B cell (primary cell): Measurements from ENCODE around the gene HSPBAP1. TPM values are rescaled to one million over a fixed set of nuclear protein-coding genes. Genes with fewer than 3 reads are reported as not detected.

Source experiments
- ATAC-seq: fragments of 200-7000 bp; cut with Tn5 transposase; one replicate; pipeline ENCODE4 v1.10.0; 2021; ENCODE audit warnings: low read depth, mild to moderate bottlenecking, moderate number of reproducible peaks, moderate library complexity
- CTCF ChIA-PET: fragments of 350-600 bp; sonication (Branson Sonifier 250); formaldehyde crosslinking; loops from one replicate; lab custom pipeline; 2021; ENCODE audit warnings: antibody characterized with exemption, inconsistent platforms; lab: Charles Lee
- POLR2A ChIA-PET: fragments of 350-600 bp; sonication (Branson Sonifier 250); formaldehyde crosslinking; loops from one replicate; lab custom pipeline; 2021; ENCODE audit warnings: antibody characterized with exemption; lab: Charles Lee
- DNase-seq: peaks from one replicate; pipeline ENCODE4 v3.0.0; 2013
- H2AFZ ChIP-seq: 2 replicates; pipeline ENCODE4 v1.6.1; 2012; ENCODE audit warnings: mild to moderate bottlenecking, low read depth, low read length; ENCODE audit not compliant: insufficient read depth, poor library complexity, severe bottlenecking
- H3K27ac ChIP-seq, 2 donors: 1 replicate in 1 of 2; 2 replicates in 1 of 2; pipeline ENCODE4 v1.5.1; 2012 to 2013; ENCODE audit warnings: low read length in 2 of 2, mild to moderate bottlenecking in 2 of 2, moderate library complexity in 1 of 2
- H3K27me3 ChIP-seq, 4 experiments: fragments of 200-600 bp in 1 of 4; sonication (generic) in 1 of 4; replicated peaks in 1 of 4; 1 replicate in 2 of 4; 2 replicates in 2 of 4; pipeline versions ENCODE4 v1.6.1 to v1.7.0; 2013 to 2016; ENCODE audit warnings: low read length in 3 of 4, mild to moderate bottlenecking in 2 of 4, mixed read lengths in 1 of 4, moderate library complexity in 1 of 4; ENCODE audit not compliant: insufficient read depth in 4 of 4, control insufficient read depth in 3 of 4; ENCODE audit errors: control extremely low read depth in 1 of 4
- H3K36me3 ChIP-seq, 2 experiments: replicated peaks in 1 of 2; 1 replicate in 1 of 2; 2 replicates in 1 of 2; pipeline versions ENCODE4 v1.6.1 to v1.7.1; 2013; ENCODE audit warnings: low read length in 1 of 2; ENCODE audit not compliant: insufficient read depth in 2 of 2, control insufficient read depth in 1 of 2; ENCODE audit errors: control extremely low read depth in 1 of 2, extremely low read depth in 1 of 2
- H3K4me1 ChIP-seq, 2 donors: fragments of 200-600 bp in 1 of 2; sonication (generic) in 1 of 2; 1 replicate in 1 of 2; 2 replicates in 1 of 2; pipeline versions ENCODE4 v1.5.1 to v1.6.1; 2013 to 2017; ENCODE audit warnings: low read length in 2 of 2; ENCODE audit not compliant: control insufficient read depth in 2 of 2, insufficient read depth in 2 of 2
- H3K4me2 ChIP-seq: replicated peaks from 2 replicates; pipeline ENCODE3; 2012; ENCODE audit warnings: mild to moderate bottlenecking, low read depth, low read length; ENCODE audit not compliant: poor library complexity, severe bottlenecking
- H3K4me3 ChIP-seq, 5 experiments: fragments of 200-600 bp in 1 of 5; sonication (generic) in 1 of 5; 1 replicate in 3 of 5; 2 replicates in 2 of 5; pipeline versions ENCODE4 v1.5.1 to v1.7.0; 2011 to 2016; ENCODE audit warnings: low read length in 4 of 5, mild to moderate bottlenecking in 4 of 5, low read depth in 2 of 5, control low read depth in 1 of 5, moderate library complexity in 1 of 5; ENCODE audit not compliant: insufficient read depth in 1 of 5; ENCODE audit errors: control extremely low read depth in 1 of 5, extremely low read depth in 1 of 5
- H3K79me2 ChIP-seq: fragments of 200-600 bp; sonication (generic); one replicate; pipeline ENCODE4 v1.6.0; 2016; ENCODE audit warnings: low read length; ENCODE audit not compliant: control insufficient read depth, insufficient read depth
- H3K9ac ChIP-seq: fragments of 200-600 bp; sonication (generic); 2 replicates; pipeline ENCODE4 v1.6.1; 2017; ENCODE audit warnings: mild to moderate bottlenecking, low read length, moderate library complexity
- H3K9me3 ChIP-seq, 3 donors: one replicate each; pipeline versions ENCODE4 v1.6.1 to v1.7.1; 2013; ENCODE audit warnings: low read length in 2 of 3; ENCODE audit not compliant: control insufficient read depth in 2 of 3, insufficient read depth in 1 of 3; ENCODE audit errors: control extremely low read depth in 1 of 3
- H4K20me1 ChIP-seq: 2 replicates; pipeline ENCODE4 v1.6.0; 2012; ENCODE audit warnings: mild to moderate bottlenecking, low read length; ENCODE audit not compliant: insufficient read depth, control insufficient read depth, poor library complexity, severe bottlenecking
- H3K27ac Mint-ChIP-seq: one replicate; pipeline ENCODE4 v1.8.0; 2021; ENCODE audit warnings: mixed read lengths
- H3K27me3 Mint-ChIP-seq: one replicate; pipeline ENCODE4 v1.8.0; 2021; ENCODE audit warnings: mixed read lengths
- H3K4me1 Mint-ChIP-seq: one replicate; pipeline ENCODE4 v1.8.0; 2021; ENCODE audit warnings: mixed read lengths
- H3K4me3 Mint-ChIP-seq: one replicate; pipeline ENCODE4 v1.8.0; 2021; ENCODE audit warnings: mixed read lengths
- H3K9me3 Mint-ChIP-seq: one replicate; pipeline ENCODE4 v1.8.0; 2022; ENCODE audit warnings: mixed read lengths; ENCODE audit not compliant: insufficient read depth
- CTCF ChIP-seq: fragments of 200-600 bp; IDR thresholded peaks from one replicate; pipeline ENCODE4 v1.8.0; 2022; ENCODE audit warnings: antibody characterized with exemption, mild to moderate bottlenecking
- EZH2 ChIP-seq: IDR thresholded peaks from 2 replicates; pipeline ENCODE4 v1.6.1; 2012; ENCODE audit warnings: borderline replicate concordance, low read depth, mild to moderate bottlenecking, moderate library complexity, low read length; ENCODE audit not compliant: insufficient read depth, poor library complexity, severe bottlenecking
- WGBS: methylation state at CpG from one replicate; pipeline ENCODE4 v1.1.5; 2013; ENCODE audit warnings: missing lambda C conversion rate; ENCODE audit not compliant: insufficient coverage; 5-methylcytosine and 5-hydroxymethylcytosine counted together
- intact Hi-C: fragments of 100-400 bp; cut with micrococcal nuclease; formaldehyde crosslinking; loops from one replicate; pipeline ENCODE4 v1.10.0; 2022
- polyA plus RNA-seq: library from polyadenylated mRNA; depleted of rRNA; stranded (reverse); fragments of >200 nt; gene quantifications from 2 replicates; pipeline ENCODE4 v1.2.3, GENCODE V29; 2012
- total RNA-seq, 2 donors: library from RNA; stranded (reverse); fragments of 120-200 nt in 1 of 2; gene quantifications; 1 replicate in 1 of 2; 2 replicates in 1 of 2; pipeline versions ENCODE4 v1.2.3 to v1.2.4, GENCODE V29; 2013 to 2022

Gene HSPBAP1
- total and polyA plus RNA-seq, 2 donors (not counting 1 experiment from before 2014, with no cell fraction given) = 23.0 to 49.6 TPM

GRCh38 chr3:122803977-122804376 is 10.3 kb upstream of the HSPBAP1 start:
- CTCF ChIA-PET = no interaction called here
- Histone ChIP-seq H3K9ac (no peak overlapping the region), H3K79me2 (peaks cover 12% of the 10 kb centered on the region), H4K20me1 (peaks cover 5% of the 10 kb centered on the region), H3K9me3 (no peaks in the 10 kb centered on the region), H3K27me3 (no peaks in the 10 kb centered on the region), H3K4me2 (no peak overlapping the region), H3K36me3 (peaks cover 0 to 6% of the 10 kb centered on the region in 2 experiments), H3K27ac (no peak overlapping the region), H2AFZ (no peak overlapping the region), H3K4me1 (no peaks in the 10 kb centered on the region), H3K4me3 (no peak overlapping the region)
- POLR2A ChIA-PET = no interaction called here
- TF ChIP-seq EZH2 (no peak), CTCF (no peak)
- Mint-ChIP-seq H3K9me3 (no peaks in the 10 kb centered on the region), H3K27ac (no peak overlapping the region), H3K4me3 (no peak overlapping the region), H3K27me3 (no peaks in the 10 kb centered on the region), H3K4me1 (peaks cover 4% of the 10 kb centered on the region)
- intact Hi-C loops = no loop called here
- WGBS = 80% methylated on average over 2 of the region's 2 CpGs
- DNase-seq (no peak), ATAC-seq (no peak)

GRCh38 chr3:122802323-122802722 is 8.7 kb upstream of the HSPBAP1 start:
- no peak overlapping the region for H3K27ac Mint-ChIP-seq
- Histone ChIP-seq H3K27me3 (no peaks in the 10 kb centered on the region), H3K9ac (no peak overlapping the region), H3K79me2 (peaks cover 21% of the 10 kb centered on the region), H3K4me3 (no peak overlapping the region), H3K27ac (no peak overlapping the region), H3K9me3 (no peaks in the 10 kb centered on the region), H4K20me1 (peaks cover 5% of the 10 kb centered on the region), H3K4me1 (no peaks in the 10 kb centered on the region), H2AFZ (no peak overlapping the region), H3K36me3 (no peaks in the 10 kb centered on the region), H3K4me2 (no peak overlapping the region)
- ChIA-PET POLR2A (no interaction called here), CTCF (no interaction called here)
- TF ChIP-seq EZH2 (no peak), CTCF (no peak)
- intact Hi-C loops = no loop called here
- no peaks in the 10 kb centered on the region for H3K27me3 Mint-ChIP-seq
- peaks cover 5% of the 10 kb centered on the region for H3K4me1 Mint-ChIP-seq
- no CpG with 5 or more reads among the region's 1 CpG for WGBS
- ATAC-seq (no peak), DNase-seq (no peak)
- no peaks in the 10 kb centered on the region for H3K9me3 Mint-ChIP-seq
- no peak overlapping the region for H3K4me3 Mint-ChIP-seq
